Activated CD4-positive, alpha-beta T cell treated with anti-CD3 and anti-CD28 coated beads, Interleukin-2, Interleukin-6, amounts not matched to agents 100 ng/mL and 50 ng/mL, durations not matched to agents 16 hours and 8 hours (primary cell): ENCODE results near the gene CDC14A.
A peak's percentile ranks its signal among the peaks of the same experiment; 100 is the strongest.
"Not testable (repeated sequence)": the region's sequence is repeated elsewhere in the genome, so short reads cannot be mapped to it uniquely, and the experiment has no call there.

Experiments
- DNase-seq: peaks from one replicate; pipeline ENCODE4 v3.0.0-alpha.2; 2020

CDC14A gene

DNA sequence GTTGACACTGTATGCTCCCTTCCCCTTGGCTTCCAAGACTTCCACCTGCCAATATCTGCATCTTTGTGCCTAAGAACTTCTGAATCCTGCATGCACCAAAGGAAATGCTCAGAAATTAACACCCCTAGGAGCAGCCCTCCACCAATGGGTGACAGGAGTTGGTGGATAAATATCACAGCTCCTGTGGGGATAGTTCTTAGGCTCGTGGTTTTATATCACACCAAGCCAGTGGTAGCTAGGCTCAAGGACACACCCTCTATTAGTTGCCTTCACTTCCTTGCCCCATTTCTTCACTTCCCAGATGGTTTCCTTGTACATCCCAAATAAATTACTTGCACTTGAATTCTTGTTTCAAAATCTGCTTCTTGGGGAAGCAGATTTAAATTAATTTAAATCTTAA, 16.9 kb upstream of the CDC14A start:
- no peak for DNase-seq

DNA sequence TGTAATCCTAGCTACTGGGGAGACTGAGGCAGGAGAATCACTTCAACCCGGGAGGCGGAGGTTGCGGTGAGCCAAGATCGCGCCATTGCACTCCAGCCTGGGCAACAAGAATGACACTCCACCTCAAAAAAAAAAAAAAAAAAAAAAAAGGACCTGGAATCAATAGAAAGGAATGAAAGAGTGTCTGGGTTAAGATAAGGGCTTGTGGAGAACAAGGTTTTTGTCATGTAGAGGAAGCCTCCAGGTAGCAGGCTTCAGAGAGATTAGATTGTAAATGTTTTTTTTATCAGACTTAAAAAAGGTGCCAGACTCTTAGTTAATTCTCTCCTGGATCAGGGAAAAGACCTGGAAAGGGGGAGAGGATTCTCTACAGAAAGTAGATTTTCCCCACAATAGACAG, 14.4 kb upstream of the CDC14A start:
- not testable (repeated sequence) for DNase-seq

DNA sequence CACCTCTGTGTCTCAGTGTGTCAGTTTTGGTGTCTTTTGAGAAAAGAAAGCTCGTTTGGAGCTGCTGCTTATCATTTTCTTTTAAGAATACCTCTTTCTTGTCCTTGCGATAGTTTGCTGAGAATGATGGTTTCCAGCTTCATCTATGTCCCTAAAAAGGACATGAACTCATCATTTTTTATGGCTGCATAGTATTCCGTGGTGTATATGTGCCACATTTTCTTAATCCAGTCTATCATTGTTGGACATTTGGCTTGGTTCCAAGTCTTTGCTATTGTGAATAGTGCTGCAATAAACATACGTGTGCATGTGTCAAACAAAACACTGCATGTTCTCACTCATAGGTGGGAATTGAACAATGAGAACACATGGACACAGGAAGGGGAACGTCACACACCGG, 12.6 kb upstream of the CDC14A start:
- not testable (repeated sequence) for DNase-seq

DNA sequence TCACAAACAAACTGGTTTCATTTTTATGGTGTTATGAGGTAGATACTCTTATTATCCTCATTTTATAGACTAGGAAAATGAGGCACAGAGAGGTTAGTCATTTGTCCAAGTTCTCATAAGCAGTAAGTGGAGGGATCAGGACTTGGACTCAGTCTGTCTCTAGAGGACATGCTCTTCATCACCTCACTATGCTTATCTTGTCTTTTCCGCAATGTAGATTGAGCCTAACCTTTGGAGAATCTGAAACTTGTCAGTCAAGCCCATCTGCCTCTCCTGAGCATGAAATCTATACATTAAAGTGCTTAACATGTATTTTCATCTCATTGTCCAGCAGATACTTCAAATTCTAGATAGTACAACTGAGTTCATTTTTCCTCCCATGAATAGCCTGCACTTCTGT, 11.8 kb upstream of the CDC14A start:
- DNase-seq: no peak

DNA sequence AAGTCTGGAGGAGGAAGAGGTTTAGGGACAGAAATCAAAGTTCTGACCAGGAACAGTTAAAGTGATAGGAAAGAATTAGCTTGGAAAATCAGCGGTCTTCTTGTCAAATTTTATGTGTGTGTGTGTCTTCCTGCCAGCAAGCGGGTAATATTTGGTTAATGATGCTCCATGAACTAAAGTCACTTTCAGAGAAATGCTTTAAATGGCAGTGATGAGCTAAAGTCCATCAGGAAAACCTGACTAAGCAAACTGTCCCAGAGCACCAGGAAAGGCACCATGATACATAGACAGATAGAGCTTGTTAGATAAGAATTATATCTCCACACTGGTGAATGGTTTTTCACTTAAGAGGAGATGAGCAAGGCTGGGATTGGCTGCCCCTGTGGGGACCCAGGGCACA, 10.0 kb upstream of the CDC14A start:
- no peak for DNase-seq

DNA sequence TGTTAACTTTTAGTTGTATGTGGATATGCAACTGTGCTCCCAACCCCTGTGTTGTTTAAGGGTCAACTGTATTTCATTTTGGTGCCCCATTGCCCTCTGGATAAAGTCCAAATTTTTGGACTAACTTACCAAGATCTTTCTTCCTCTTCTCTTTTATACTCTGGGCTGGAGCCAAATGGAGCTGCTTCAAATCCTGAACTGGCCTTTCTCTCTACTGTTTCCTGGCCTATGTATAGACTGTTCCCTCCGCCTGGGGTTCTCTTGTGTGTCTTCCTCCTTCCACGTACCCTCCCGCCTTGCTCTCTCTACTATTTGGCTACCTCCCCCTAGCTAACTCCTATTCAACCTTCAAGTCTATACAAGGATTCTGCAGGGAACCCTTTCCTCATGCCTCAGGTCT, 8.4 kb upstream of the CDC14A start:
- no peak for DNase-seq

DNA sequence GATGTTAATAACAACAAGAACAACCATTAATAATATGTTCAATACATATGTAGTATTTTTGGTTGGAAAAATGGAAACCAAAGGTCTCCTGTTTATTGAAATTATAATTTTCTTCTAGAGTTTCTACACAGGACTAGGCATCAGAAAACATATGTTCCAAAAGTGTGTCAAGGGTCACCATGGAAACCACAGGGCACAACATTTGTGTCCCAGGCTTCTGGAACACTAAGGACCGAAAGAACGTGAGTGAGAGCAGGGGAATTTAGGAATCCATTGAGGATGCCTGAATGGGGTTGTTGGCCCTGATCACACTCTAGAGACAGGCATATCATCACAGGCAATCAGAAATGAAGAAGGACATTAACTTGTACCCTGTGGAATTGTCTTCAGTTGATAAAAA, 7.5 kb upstream of the CDC14A start:
- no peak for DNase-seq

DNA sequence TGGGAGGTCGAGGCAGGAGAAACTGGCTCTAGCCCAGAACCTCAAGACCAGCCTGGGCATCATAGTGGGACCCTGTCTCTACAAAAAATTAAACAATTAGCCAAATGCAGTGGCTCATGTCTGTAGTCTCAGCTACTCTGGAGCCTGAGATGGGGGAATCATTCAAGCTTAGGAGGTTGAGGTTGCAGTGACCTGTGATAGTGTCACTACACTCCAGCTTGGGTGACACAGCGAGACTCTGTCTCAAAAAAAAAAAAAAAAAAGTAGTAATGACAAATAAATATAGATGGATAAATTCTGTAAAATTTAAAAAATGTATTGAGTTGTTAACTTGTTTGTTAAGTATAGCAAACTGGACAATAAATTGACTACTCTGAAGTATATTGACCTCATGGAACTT, 5.9 kb upstream of the CDC14A start:
- DNase-seq: no peak

DNA sequence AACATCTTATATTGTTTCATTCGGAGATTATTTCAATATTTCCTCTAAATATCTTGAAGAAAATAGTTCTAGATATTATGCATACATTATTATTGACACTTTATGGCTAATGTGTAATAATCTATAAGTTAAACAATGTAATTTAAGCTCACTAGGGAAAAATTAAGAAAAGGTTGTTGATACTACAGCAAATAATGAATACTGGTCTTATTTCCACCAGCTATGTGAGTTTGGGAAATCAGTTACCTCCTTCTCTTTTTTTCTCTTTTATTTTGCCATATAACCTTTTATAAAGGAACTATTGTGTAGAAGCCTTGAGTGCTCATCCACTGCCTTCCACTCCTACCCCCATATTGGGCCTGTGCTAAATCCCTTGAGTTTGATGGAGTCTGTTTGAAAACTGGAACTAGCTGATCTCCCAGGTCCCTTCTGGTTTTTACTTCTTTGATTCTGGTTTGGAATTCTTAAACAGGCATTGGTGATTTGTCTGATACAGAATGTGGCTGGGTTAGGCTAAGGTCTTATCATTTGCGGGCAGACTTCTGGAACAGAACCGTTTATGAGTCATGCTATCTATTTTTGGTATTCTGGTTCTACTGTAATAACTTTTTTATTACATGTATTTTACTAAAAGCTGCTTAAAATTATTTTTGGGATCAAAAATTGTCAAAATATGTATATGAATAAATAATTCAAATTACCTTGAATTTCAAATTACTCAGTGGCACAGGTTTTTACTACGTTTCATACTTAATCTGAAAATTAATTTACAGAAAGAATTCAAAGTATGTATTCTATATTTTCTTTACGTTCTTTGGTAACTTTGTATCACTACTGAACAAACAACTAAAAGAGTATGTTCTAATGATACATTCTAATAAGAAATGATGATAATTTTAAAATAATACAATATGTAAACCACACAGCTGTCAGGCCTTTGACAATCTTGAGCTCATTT, 5.0 kb upstream of the CDC14A start:
- DNase-seq: no peak

DNA sequence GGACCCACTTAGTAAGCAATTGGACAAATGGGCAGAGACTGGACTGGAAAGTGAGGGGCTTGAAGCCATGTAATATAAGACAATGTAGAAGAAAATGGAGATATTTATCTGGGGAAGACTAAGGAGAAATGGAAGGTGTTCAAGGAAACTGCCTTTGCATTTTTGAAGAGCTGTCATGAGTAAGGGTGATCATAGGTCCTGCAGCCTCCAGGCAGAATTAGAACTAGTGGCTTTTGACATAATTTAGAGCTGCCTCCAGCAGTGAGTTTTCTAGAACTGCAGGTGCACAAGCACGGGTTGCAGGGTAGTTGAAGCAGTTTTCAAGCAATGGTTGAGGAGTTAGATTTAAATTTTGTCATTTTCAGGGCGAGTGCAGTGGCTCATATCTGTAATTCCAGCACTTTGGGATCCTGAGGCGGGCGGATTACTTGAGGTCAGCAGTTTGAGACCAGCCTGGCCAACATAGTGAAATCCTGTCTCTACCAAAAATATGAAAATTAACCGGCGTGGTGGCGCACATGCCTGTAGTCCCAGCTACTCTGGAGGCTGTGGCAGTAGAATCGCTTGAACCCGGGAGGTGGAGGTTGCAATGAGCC, 3.7 kb upstream of the CDC14A start:
- no peak for DNase-seq

DNA sequence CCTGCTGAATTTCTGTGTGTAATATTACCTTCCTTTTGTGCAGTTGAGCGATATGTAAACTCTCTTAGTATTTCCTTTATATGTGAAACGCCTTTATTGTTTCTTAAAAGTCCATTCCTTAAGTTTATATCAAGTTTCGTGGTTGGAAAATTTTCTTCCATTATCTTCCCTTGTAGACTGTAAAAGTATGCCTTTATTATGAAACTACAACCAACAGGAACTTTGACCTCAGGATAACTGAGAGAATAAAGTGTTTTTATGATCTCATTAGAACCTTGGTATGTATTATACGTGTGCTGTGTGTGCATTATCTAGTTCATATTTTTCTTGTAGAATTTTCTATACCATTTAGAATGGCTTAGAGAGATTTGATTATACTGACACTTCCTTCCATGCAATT, 3.1 kb upstream of the CDC14A start:
- DNase-seq: no peak

DNA sequence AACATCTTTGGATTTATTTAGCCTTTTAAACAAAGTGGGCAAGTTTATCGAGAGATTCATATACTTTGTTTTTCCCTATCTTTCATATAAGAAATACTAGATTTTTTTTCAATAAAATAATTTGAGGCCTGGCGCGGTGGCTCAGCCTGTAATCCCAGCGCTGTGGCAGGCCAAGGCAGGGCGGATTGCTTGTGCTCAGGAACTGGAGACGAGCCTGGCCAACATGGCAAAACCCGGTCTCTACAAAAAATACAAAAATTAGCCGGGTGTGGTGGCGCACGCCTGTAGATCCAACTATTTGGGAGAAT, 1.6 kb upstream of the CDC14A start:
- DNase-seq: no peak

DNA sequence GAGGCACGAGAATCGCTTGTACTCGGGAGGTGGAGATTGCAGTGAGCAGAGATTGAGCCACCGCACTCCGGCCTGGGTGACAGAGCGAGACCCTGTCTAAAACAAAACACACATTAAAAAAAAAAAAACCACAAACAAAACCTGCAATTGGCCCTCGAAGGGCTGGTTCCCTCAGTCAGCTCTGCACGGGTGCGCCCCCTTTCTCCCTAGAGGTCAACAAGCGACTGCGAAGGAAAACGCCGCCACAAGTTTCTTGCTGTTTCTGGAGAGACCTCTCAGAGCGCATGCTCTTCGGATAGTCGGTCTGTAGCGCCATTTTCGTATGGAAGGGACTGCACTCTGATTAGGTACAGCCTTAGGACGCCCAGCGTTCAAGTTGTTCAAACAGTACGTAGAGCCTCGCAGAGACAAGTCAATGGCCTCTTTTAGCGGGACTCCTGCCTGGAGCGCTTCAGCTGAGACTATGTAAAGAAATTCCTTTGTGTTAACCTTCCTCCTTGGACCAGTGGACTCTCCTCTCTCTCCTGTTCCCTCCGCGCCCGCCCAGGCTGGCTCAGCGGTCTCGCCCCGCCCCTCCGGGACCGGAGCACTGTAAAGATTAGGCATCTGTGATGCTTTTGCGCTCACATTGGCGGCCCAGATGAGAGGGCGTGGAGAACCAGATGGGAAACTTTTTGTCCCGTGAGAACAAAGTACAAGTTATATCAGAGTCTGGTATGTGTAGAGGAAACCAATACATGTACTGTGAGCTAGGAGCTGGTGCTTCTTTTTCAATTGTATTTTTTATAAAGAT, 1.0 kb upstream of the CDC14A start:
- peak; percentile 93 for DNase-seq

DNA sequence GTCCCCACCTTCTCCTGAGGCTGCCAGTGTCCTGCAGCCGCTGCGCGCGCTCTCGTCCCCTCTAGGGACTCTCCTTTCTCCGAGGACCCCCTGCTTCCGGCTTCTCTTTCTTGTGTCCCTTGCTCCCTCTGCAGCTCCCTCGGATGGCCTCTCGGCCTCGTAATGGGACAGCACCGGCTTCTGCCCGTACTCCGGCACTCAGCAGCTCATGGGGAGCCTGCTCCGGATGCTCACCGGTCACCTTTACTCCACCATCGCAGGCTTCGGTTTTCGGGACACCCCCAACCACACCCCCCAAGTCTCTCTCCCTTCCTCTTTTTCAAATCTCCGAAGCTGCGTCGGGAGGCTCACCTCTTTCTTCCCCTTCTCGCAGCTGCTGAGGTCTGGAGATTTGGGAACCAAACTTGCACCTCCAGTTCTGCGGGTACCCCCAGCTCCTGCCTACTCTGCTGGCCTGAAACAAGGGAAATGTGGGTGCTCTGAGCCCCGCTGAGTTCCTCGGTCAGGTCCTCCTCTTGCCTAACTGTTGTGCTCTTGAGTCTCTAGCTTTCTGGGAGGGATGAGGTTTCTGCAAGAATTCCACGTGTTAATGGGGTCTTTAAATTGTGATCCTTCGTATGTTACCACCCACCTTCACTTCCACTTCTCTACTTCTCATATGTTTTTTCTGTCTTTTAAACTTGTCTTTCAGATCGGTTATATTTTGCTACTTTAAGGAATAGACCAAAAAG, 930 bp downstream of the CDC14A start:
- peak; percentile 42 for DNase-seq

DNA sequence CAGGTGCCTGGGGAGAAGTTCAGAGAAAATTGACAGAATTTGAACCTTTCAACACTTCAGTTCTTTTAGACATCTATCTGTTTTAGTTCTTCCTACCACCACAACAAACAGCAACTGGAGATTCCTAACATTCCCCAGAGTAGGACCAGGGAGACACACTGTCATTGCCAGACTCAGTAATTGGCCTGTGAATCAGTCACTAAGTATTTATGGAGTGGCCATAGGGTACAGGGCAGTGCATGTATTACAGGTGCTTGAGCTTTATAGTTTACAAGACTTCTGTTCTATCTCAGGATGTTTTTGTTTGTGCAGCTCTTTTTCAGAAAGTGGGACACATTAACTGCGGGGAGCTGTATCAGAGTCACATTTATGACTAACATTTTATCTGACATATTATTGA, 1.7 kb downstream of the CDC14A start:
- DNase-seq: no peak

DNA sequence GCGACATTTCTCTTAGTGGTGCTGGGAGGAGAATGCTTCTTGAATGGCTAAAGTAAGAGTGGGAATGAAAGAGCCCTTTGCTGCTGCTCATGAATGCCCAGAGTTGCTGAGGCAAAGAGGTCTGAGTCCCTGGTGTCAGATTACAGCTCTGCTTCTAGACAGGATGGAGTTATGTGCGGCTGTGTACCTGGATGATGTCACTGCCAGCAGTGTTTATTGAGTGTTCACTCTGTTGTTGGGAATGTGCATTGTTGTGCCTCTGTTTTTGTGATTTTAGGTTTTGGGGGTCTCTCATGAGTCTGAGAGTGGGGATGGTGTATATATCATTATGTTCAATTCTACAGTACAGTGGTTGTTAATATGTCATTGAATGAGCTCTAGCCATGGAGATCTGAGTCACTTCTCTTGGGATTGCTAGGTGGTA, 2.7 kb downstream of the CDC14A start:
- DNase-seq: peak; percentile 39

DNA sequence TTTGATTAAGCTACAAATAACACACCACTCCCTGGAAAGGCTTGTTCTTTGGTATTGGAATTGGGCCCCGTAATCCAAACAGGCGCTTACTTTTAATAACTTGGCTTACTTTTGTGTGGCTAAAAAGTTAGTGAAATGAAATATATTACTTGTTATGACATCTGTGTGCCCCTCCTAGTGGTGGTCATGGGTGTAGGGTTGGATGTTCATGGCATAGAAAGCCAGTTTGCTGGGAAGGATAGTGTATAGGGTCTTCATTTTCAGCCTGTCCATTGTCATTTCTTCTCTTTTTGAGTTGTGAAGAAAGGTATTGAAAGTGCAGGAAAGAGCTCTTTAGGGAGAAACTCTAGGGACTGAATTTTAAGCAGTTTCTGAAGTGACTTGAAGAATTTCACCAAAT, 5.9 kb downstream of the CDC14A start:
- DNase-seq: peak; percentile 20

DNA sequence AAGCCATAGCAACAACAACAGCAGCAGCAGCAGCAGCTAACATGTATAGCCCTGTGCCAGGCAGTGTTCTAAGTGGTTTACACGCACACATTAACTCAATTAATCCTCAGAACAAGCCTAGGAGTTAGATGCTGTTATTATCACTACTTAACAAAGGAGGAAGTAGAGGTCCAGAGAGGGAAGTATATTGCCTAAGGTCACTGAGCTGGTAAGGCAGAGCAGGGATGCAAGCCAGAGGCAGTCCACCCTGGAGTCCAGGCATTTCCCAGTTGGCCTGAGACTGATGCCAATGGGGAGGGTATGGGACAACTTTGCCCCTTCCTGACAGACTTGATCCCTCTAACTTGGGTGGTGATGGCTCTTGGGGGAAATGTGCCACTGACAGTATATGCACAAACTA, 6.8 kb downstream of the CDC14A start:
- no peak for DNase-seq

DNA sequence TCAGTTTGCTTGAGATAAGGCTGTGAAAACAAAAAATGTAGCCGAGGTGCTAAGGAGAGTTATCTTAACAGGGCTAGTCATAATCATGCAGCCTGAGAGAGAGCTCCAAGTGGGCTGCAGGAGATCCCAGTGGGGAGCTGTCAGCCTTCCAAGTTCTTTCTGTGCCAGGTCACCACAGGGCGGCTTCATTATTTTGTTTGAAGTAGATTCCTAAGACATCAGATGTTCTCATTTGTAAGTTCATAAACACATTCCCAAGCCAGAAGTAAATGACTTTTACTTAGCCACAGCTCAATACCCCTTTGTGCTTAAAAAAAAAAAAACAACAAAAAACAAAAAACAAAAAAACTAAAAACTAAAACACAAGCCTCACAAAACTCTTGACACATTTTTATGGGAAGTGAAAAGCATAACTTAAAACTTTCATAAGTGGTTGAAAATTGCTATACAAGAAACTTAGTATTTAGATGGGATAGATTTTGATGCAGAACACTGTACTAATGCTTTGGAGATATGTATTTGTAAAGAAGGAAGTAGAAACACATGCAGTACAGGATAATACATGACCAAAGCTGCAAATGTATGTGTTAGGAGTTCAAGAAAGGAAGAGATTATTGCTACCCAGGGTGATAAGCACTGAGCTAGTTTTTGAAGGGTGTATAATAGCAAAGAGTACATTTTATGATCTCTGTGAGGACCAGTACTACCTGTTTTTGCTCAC, 8.6 kb downstream of the CDC14A start:
- no peak for DNase-seq

DNA sequence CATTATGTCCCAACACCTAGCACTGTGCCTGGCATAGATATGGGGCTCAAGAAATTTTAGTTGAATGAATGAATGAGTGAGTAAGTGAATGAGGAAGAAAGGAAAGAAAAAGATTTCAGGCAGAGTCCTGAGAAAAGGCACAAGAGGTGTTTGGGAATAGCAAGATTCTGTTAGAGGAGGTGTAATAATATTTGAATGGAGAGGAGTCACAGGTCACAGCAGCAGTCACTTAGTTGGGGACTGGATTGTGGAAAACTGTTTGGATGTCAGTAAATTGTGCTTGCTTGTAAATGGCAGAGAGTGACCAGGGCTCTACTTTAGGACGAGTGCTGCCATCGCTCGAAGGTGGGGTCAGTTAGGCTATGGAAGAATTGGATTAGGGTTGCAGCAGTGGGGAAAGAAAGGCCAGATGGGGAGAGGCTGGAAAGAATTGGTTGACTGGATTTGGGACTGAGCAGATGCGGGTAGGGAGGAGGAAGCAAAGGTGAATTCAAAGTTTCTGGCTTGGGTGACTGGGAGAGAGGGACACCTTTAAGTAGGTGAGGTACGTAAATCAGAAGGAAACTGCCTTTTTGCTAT, 9.3 kb downstream of the CDC14A start:
- DNase-seq: no peak

DNA sequence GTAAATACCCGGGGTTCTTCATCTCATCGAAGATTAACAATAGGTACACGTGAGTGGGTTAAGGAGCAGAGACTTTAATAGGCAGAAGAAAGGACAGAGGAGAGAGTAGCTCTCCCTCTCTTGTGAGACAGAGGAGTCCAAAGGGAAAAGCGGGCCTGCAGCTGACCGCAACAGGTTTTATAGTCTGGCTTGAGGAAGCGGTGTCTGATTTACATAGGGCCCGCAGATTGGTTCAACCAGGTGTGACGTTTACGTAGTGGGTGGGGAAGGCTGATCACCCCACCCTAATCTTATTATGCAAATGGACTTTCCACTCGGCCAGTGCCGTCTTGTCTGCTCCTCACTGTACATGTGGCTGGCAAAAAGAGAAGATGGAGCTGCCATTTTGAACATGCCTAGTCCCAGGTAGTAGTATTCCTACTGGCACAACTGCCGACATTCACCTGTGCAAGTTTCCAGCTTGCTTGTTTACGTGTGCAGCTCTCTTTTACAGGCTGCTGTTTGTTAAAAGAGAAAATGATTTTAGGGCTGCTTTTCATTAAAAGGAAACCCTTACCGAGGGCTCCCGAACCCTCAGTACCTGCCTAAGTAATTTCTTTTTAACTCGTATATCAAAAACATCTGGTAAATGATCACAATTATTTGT, 10.6 kb downstream of the CDC14A start:
- DNase-seq: no peak

DNA sequence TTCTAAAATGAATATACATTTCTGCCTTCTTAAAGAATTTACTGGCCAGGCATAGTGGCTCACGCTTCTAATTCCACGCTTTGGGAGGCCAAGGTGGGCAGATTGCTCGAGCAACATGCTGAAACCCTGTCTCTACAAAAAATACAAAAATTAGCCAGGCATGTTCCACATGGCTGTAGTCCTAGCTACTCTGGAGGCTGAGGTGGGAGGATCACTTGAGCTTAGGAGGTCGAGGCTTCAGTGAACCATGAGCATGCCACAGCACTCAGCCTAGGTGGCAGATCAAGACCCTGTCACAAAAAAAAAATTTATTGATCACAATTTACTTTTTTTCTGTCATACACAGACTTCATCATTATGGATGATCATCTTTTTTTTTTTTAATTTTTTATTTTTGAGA, 11.5 kb downstream of the CDC14A start:
- DNase-seq: no peak
